ENCODE data around the gene ACTBL2. TPM values are rescaled to one million over a fixed set of nuclear protein-coding genes. Genes with fewer than 3 reads are reported as not detected.

The ACTBL2 gene
- total and polyA plus RNA-seq, 2 experiments from 2014 or later, result 0.11 to 0.34 TPM

DNA sequence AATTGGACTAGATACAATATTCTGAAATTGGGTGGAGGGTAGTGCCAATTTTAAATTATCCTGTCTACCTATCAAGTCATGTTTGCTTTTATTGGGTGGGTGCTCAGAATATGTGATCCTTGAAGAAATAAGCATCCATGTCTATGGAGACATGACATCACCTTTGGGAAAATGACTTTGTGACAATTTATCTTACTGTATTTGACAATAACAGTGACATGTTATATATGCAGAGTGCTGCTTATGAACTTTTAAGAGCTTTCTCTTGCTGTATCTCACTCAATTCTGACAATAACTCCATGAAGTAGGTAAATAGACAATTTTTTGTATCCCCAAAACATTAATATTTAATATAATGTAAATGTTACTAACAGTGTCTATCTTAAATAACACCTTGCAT, 15.1 kb upstream of the ACTBL2 start:
- no peaks in the 10 kb centered on the region for H3K9me3 ChIP-seq (ENCODE audit: low read depth)
- no peak for TF ChIP-seq EZH2phosphoT487 (IDR thresholded peaks at IDR 0.05; ENCODE audit: insufficient read depth, low read depth)
- TF ChIP-seq EZH2 (IDR thresholded peaks at IDR 0.05; ENCODE audit: insufficient read depth, poor library complexity, severe bottlenecking), result no peak
- no peak overlapping the region for H3K27ac ChIP-seq
- no peaks in the 10 kb centered on the region for H3K27me3 ChIP-seq (replicated peaks; ENCODE audit: insufficient read depth)
- peaks cover 2% of the 10 kb centered on the region; the same call in 1 of the 2 replicates for H3F3A ChIP-seq (ENCODE audit: insufficient read depth)
- no peak for DNase-seq
- in situ Hi-C loops (cut with MboI), result loop anchor here (5.0 kb wide), 1 partner anchor 965 kb away; the partner anchor contains the start of gene PLK2
- no peaks in the 10 kb centered on the region for H3K36me3 ChIP-seq (ENCODE audit: low read depth)
- no peak overlapping the region for H3K4me3 ChIP-seq
- no peaks in the 10 kb centered on the region for H4K20me1 ChIP-seq (ENCODE audit: insufficient read depth)
- H2AFZ ChIP-seq, result no peak overlapping the region
- H3K4me1 ChIP-seq (ENCODE audit: insufficient read depth), result peaks cover 23% of the 10 kb centered on the region
- H3K9me2 ChIP-seq (ENCODE audit: insufficient read depth), result no peaks in the 10 kb centered on the region
- H3K9ac ChIP-seq, result no peak overlapping the region
- no peaks in the 10 kb centered on the region for H3K79me2 ChIP-seq (ENCODE audit: insufficient read depth)
- H3K4me2 ChIP-seq (ENCODE audit: unreplicated experiment), result no peak overlapping the region

- Histone ChIP-seq H4K20me1 (ENCODE audit: insufficient read depth) (no peaks in the 10 kb centered on the region), H3K9me2 (ENCODE audit: insufficient read depth) (no peaks in the 10 kb centered on the region), H3K4me3 (no peak overlapping the region), H3K27me3 (replicated peaks; ENCODE audit: insufficient read depth) (no peaks in the 10 kb centered on the region), H3K36me3 (ENCODE audit: low read depth) (no peaks in the 10 kb centered on the region), H3K4me1 (ENCODE audit: insufficient read depth) (peaks cover 23% of the 10 kb centered on the region), H3K9ac (peak overlapping the region; percentile 38; the same call in 1 of the 2 replicates), H2AFZ (peak overlapping the region; percentile 56; the same call in 1 of the 2 replicates), H3K9me3 (ENCODE audit: low read depth) (no peaks in the 10 kb centered on the region), H3K79me2 (ENCODE audit: insufficient read depth) (no peaks in the 10 kb centered on the region), H3K4me2 (ENCODE audit: unreplicated experiment) (peak overlapping the region; percentile 46), H3F3A (ENCODE audit: insufficient read depth) (peaks cover 2% of the 10 kb centered on the region; the same call in 1 of the 2 replicates), H3K27ac (peak overlapping the region; percentile 52; the same call in 1 of the 2 replicates)
- DNase-seq, result no peak
- no peak for TF ChIP-seq EZH2 (IDR thresholded peaks at IDR 0.05; ENCODE audit: insufficient read depth, poor library complexity, severe bottlenecking)
- TF ChIP-seq EZH2phosphoT487 (IDR thresholded peaks at IDR 0.05; ENCODE audit: insufficient read depth, low read depth), result no peak
- 82 to 85% methylated on average over 6 of the region's 6 CpGs for WGBS, 2 experiments (ENCODE audit: low coverage in 1 of 2, low lambda C conversion rate in 2 of 2, missing lambda C conversion rate in 2 of 2)
- in situ Hi-C loops (cut with MboI), result loop anchor here (5.0 kb wide), 1 partner anchor 967 kb away; the partner anchor contains the start of gene PLK2
Measured at GRCh38 chr5:57495285-57496086, 12.9 kb upstream of the ACTBL2 start.

GRCh38 chr5:57494104-57495098, 11.8 kb upstream of the ACTBL2 start:
- no peak for TF ChIP-seq EZH2 (IDR thresholded peaks at IDR 0.05; ENCODE audit: insufficient read depth, poor library complexity, severe bottlenecking)
- no peak for TF ChIP-seq EZH2phosphoT487 (IDR thresholded peaks at IDR 0.05; ENCODE audit: insufficient read depth, low read depth)
- Histone ChIP-seq H3K4me2 (ENCODE audit: unreplicated experiment) (peak overlapping the region; percentile 46), H3K36me3 (ENCODE audit: low read depth) (no peaks in the 10 kb centered on the region), H3K27me3 (replicated peaks; ENCODE audit: insufficient read depth) (no peaks in the 10 kb centered on the region), H3F3A (ENCODE audit: insufficient read depth) (peaks cover 2% of the 10 kb centered on the region; the same call in 1 of the 2 replicates), H3K79me2 (ENCODE audit: insufficient read depth) (no peaks in the 10 kb centered on the region), H3K27ac (peak overlapping the region; percentile 63), H3K9me3 (ENCODE audit: low read depth) (no peaks in the 10 kb centered on the region), H3K9me2 (ENCODE audit: insufficient read depth) (no peaks in the 10 kb centered on the region), H3K4me1 (ENCODE audit: insufficient read depth) (peaks cover 23% of the 10 kb centered on the region), H3K4me3 (peak overlapping the region; percentile 37), H2AFZ (peak overlapping the region; percentile 68), H4K20me1 (ENCODE audit: insufficient read depth) (no peaks in the 10 kb centered on the region), H3K9ac (peak overlapping the region; percentile 38; the same call in 1 of the 2 replicates)
- in situ Hi-C loops (cut with MboI), result loop anchor here (5.0 kb wide), 1 partner anchor 968 kb away; the partner anchor contains the start of gene PLK2
- 35 to 36% methylated on average over 6 of the region's 6 CpGs for WGBS, 2 experiments (ENCODE audit: low coverage in 1 of 2, low lambda C conversion rate in 2 of 2, missing lambda C conversion rate in 2 of 2)
- DNase-seq, result peak; percentile 98

GRCh38 chr5:57493034-57493433, 10.4 kb upstream of the ACTBL2 start:
- H4K20me1 ChIP-seq (ENCODE audit: insufficient read depth), result no peaks in the 10 kb centered on the region
- H3K9ac ChIP-seq, result no peak overlapping the region
- no peak overlapping the region for H2AFZ ChIP-seq
- 84 to 96% methylated on average over 1 of the region's 1 CpG for WGBS, 2 experiments (ENCODE audit: low coverage in 1 of 2, low lambda C conversion rate in 2 of 2, missing lambda C conversion rate in 2 of 2)
- no peak for TF ChIP-seq EZH2phosphoT487 (IDR thresholded peaks at IDR 0.05; ENCODE audit: insufficient read depth, low read depth)
- no peak for TF ChIP-seq EZH2 (IDR thresholded peaks at IDR 0.05; ENCODE audit: insufficient read depth, poor library complexity, severe bottlenecking)
- H3F3A ChIP-seq (ENCODE audit: insufficient read depth), result peaks cover 15% of the 10 kb centered on the region
- no peaks in the 10 kb centered on the region for H3K9me3 ChIP-seq (ENCODE audit: low read depth)
- no peaks in the 10 kb centered on the region for H3K79me2 ChIP-seq (ENCODE audit: insufficient read depth)
- in situ Hi-C loops (cut with MboI), result no loop called here
- no peak overlapping the region for H3K4me3 ChIP-seq
- no peak overlapping the region for H3K4me2 ChIP-seq (ENCODE audit: unreplicated experiment)
- H3K4me1 ChIP-seq (ENCODE audit: insufficient read depth), result peaks cover 34% of the 10 kb centered on the region
- H3K27me3 ChIP-seq (replicated peaks; ENCODE audit: insufficient read depth), result no peaks in the 10 kb centered on the region
- no peaks in the 10 kb centered on the region for H3K9me2 ChIP-seq (ENCODE audit: insufficient read depth)
- H3K36me3 ChIP-seq (ENCODE audit: low read depth), result no peaks in the 10 kb centered on the region
- no peak overlapping the region for H3K27ac ChIP-seq
- no peak for DNase-seq

All from GM23248 (cell line).